Skin of body (tissue), 2 donors: ENCODE measurements around the gene PCDH9. TPM values are rescaled to one million over a fixed set of nuclear protein-coding genes. Genes with fewer than 3 reads are reported as not detected.

Source experiments
- DNase-seq: peaks from one replicate; lab custom pipeline; 2025; lab: John Stamatoyannopoulos, UW
- total RNA-seq: library from RNA; depleted of rRNA; stranded (reverse); fragments of >200 nt; gene quantifications from one replicate; pipeline ENCODE4 v1.2.3, GENCODE V29; 2014

PCDH9 gene
- total RNA-seq, 1 donor from 2014 or later: 5.5 TPM

DNA sequence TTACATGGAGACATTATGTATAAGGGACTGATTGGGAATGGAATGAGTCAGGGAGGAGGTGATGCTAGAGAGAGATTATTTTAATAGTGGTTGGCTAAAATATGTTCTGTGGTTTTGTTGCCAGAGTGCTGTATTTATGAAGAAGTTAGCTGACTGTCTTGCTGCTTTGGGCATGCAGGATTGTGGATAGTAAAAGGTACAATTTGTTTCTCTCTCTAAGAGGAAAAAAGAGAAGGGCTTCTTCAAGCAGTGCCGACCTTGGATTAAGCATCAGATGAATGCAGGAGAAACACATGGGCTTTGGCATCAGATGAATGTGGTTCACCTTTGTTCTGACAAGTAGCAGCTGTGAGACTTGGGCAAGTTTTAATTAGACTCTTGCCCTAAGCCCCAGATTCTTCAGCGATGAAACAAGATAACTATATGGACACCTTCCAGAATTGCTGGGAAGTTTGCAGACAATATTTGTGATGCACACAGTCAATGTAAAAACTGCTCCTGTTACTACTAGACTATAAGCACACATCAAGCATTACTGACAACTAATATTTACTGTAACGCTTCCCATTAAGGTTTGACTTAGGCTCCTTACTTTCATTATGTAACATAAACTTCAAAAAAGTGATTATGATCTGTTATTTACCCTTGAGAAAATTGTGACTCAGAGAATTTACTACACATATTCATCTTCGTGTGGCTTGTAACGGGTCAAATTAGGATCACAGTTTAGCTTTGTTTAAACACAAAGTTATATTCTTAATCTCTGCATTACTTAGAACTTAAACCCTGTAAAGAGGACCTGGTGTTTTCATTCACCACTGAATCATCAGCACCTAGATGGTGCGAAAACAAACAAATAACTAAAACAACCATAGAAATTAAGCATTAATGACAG is 824.0 kb downstream of the PCDH9 start:
- DNase-seq: no peak

DNA sequence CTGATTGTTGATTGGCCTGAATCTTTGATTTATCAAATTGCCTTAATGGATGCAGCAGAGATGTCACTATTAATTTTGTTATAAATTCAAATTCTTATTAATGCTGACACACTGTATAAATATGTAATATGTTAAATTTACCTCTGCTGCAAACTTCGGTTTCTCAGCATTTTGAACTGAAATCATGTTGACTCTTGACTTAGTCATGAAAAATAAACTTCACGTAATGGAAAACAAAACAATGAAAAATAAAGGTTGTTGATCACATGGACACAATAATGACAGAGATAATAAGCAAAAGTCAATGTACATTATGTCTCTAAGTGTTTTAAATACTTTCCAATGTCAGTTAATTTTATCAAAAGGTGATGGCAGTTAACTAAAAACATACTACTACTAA is 827.6 kb downstream of the PCDH9 start:
- no peak for DNase-seq

DNA sequence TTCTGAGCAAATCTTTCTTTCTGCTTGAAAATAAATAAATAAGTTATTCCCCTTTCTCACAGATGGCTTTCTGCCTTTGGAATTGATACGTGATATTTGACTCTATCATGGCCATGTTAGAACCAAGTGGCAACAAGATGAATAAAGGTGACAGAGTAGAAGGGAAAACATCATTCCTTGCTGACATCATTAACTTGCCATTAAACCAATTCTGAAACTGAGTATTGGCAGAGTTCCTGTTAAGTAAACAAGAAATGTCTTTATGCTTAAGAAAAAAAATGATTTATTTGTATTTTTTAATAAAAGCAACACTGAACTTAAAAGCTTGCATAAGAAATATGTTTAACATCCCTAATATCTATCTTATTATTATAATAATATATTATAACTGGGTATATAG is 828.1 kb downstream of the PCDH9 start:
- no peak for DNase-seq

DNA sequence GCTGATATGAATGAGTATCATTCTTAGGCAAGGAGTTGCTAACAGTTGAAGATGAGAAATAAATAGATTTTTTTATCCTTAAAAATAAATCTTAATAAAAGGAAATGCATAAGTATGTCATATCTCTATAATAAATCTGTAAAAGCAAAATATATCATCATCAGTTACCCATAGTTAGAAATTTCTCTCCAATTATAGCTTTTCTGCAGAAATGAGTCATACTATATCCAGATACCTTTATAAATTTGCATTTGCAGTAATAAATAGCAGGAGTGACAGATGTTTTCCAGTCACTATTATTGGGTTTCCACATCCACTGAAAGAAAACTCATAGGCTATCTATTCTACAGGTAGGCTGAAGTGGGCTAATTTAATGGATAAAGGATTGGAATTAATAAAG is 829.8 kb downstream of the PCDH9 start:
- no peak for DNase-seq

DNA sequence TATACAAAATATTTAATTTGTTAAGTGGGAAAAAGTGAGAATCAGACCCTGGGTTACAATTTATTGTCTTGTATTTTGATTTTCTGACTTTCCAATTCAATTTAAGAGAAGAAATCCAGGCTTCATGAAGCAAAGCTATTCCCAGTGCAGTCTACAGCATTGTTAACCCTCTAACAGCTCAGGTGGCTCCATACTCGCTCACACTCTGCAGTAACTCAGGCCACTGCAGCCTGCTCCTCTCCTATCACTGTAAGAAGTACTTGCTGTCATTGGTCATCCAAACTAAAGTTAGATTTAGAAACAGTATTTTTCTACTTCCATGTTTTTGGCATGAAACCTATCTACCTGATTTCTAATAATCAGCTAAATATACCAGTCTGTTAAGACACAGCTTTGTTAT is 830.3 kb downstream of the PCDH9 start:
- no peak for DNase-seq

DNA sequence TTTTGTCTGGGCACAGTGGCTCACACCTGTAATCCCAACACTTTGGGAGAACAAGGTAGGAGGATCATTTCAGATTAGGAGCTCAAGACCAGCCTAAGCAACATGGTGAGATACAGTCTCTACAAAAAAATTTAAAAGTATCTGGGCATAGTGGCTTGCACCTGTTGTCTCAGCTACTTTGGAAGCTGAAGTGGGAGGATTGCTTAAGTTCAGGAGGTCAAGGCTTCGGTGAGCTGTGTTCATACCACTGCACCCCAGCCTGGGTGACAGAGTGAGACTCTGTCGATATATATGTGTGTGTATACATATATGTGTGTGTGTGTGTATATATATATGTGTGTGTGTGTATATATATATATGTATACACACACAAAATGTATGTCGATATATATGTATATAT is 833.0 kb downstream of the PCDH9 start:
- no peak for DNase-seq

DNA sequence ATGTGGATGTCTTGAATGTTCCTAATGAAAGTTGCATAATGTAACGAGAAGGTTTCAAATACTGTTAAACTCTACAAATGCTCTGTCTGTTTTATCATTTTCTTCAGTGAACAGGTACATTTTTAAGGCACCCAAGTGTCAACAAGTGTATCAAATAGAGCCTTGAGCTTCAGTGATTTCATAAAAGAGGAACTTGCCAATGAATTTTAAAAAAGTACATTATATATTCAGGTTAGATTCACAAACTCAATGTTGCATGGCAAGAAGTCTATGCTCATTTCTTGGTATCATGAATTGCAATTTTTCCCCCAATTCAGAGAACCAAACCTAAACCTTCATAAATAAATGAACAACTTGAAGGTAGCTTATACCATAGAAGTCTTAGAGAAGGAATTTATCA is 838.8 kb downstream of the PCDH9 start:
- DNase-seq: no peak

DNA sequence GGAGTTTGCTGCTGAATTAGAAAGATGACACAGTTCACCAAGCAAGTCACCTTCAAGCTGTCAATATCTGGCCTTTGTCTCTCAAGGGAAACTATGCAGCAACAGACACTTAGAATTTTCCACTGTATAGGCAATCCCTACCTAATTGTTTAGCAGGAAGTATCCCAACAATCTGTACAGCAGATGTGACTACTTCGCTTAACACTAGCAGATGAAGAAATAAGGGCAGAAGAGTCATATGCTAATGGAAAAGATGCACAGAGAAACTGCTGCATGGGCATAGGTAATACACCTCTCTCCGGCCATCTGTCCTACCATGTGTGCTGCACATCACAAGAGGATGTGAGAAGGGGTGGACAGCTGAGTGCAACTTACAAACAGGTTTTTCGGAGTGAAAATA is 851.2 kb downstream of the PCDH9 start:
- peak; percentile 51 for DNase-seq

DNA sequence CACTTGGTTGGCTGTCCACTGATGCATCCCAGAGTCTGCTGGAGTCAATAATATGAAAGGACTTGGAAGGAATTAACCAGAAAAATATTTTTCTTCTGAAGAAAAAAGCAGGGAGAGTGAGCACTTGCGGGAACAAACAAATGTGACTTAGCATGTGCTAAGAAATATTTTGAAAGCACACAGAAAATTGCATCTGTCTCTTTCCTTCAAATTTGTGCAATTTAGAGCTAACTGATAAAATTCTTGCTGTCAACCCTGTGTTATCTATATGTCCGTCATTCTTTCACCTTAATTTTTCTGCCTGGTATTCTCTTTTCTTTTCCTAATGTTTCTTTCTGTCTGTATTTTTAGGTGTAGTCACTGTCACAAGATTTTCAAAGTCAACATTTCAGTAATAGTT is 852.6 kb downstream of the PCDH9 start:
- DNase-seq: no peak

DNA sequence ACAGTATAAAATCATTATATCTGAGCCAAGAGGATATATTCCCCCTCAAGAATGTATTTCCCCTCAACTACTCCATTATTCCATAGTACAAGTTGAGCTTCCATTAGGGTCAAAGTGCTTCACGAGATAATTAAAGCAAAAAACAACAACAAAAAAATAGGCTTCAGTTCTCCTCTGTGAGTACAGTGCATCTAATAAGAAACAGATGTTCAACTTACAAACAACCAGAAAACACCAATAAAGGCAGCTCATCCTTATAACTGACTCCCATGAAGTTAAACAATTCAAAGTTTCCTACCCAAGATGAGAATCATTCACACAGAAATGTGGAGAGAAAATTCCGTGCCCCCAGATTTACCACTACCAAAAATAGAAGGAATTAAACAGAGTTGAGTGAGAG is 854.4 kb downstream of the PCDH9 start:
- DNase-seq: peak; percentile 2

DNA sequence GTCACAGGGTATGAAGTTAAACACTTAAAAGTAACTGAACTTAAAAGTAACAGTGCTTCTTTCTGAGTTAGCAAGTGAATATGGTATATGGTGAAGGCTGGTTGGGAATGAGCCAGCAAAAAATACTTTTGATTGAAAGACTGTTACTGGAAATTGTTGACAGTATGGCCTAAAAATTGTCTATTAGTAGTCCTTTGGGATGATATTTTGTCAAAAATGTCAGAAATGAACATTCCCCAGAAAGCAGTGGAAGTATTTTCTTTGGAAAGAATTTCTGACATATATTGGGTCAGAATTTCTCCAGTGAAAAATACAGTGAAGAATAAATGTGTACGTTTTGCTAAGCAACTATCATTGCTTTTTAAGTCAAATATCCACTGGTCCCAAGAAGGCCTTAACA is 860.5 kb downstream of the PCDH9 start:
- no peak for DNase-seq

DNA sequence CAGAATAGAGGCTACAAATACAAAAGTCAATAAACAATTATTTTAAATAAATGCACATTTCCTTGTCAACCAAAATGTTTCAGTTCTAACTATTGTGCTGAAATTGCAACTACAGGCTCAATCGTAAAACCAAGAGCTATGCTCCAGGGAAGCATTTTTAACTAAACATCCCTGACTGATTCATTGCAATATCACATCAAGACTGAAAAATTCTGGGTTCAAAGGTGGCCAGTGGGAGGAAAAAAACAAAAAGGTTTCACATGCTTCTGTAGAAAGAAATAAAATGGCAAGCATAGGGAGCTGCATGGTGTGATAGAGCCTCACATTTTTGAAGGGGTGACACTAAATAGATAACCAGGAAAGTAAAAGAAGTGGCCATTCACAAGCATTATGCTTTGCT is 862.8 kb downstream of the PCDH9 start:
- DNase-seq: no peak

DNA sequence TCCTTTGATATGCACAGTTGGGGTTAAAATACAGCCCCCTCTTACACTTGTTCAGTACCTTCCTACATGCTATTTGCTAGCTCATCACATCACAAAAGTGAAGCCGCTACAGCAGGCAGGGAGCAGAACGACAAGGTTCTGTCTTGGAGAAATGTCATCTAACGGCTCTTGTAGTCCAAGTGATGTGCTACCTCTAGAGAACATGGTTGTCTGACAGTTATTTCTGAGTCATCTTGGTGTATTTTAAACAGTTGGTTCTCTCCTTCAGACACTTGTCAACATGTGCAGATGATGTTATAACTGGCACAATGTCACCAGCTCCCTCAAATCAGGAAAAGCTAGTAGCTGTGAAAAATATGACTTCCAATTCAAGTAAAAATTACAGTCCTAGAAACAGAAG is 865.0 kb downstream of the PCDH9 start:
- DNase-seq: no peak

DNA sequence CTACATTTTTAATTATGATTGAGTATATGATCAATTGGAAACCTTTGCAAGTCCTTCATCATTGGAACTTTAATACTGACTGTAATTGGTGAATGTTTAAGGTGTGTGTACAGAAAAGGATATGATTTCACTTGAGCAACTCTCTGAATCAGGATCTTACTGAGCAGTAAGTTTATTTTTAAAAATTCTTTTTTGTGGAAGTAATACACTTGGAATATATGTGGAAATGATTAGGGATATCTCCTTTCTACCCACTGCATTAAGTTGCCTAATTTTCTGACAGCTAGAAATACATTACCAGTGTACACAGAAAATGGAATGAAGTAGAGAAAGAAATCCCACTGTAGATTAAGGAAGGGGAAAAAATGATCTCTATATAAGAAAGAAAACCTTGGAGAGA is 865.8 kb downstream of the PCDH9 start:
- no peak for DNase-seq

DNA sequence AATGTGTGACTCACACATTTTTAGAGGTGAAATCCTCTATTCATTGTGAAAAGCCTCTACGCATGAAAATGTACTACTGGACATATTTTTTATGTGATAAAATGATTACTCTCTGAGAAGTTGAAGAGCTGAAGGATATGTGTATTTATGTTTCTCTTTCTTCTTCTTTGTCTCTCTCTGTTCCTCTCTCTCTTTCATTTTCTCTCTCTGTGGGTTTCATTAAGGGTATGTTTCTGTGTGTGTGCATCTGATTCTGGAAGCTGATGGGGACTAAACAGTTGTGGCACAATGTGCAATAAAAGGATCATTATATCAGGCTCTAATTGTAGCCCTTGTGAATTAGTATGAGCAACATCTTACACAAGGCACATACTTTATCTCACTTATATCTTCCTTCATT is 867.7 kb downstream of the PCDH9 start:
- no peak for DNase-seq

DNA sequence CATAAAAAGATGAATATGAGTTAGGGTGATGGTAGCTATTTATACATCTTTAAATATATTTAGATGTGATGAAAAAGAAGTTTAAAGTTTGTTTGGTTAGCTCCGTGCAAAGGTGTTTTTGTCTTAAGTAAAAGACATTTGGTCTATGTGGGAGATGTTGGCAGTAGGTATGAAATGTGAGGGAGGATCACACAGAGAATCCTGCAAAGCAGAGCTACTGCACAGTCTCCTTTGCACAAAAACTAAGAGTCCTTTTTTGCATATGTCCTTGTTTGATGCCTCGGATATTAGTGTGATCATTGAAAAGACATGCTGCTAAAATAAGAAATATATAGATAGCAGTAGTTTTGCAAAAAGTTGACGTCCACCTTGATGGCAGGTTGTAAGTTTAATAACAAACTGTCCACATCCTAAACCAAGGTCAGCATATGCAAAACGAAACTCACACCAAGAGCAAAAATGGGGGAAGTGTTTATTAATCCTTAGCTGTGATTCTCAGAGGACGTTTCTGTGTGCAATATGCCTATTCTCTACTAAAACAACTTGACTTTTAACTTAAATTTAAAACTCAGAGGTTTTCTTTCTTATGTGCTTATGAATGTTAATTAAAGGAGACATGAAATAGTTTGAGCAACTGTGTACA is 870.1 kb downstream of the PCDH9 start:
- no peak for DNase-seq

DNA sequence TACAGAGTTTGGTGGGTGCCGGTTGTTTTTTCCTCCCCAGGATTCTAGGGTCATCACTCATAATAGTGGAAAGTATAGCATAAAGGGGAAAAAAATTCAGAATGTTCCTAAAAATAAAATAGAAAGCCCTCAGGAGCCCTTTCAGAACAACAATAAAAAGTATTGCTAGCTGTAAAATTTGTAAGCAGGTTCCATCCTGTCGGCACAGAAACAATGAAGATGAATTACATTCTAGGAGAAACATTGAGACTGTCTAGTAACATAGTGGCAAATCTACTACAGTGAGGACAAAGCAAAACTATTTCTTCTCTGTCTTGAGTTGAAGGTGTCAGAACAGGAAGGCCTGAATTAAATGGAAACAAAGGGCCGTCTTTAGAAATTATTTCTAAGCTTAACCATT is 870.7 kb downstream of the PCDH9 start:
- DNase-seq: no peak

DNA sequence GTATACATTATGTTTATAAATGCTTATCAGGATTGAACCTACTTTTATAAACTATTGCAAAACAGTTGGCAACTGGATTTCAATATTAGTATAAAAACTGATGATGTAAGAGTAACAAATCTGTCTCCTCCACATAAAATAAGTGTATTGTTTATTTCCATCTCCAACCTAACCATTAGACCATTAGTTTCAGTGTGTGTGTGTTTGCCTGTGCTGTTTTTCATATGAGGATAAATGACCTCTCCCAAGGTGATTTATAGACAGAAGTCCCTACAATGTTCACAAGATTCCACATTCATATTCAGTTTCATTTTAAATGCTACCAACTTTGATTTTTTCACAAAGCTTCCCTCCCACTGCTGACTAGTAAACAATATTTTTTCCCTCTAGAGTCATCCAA is 871.6 kb downstream of the PCDH9 start:
- DNase-seq: no peak

DNA sequence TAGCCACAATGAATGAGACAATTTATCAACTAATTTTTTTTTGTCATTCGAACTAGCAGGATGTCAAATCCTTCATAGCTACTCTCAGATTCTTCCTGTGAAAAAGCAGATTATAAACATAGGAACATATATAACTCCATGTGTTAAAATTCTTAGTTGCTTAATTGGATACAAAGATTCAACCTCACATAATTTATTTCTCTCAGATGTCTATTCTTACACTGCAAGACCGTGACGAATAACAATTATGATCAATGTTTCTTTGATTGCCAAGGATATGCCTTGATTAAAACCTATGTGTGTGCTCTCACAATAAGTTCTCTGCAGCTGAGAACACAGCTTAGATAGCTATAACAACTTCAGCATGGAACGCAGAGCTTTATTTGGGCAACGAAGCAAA is 872.7 kb downstream of the PCDH9 start:
- no peak for DNase-seq

DNA sequence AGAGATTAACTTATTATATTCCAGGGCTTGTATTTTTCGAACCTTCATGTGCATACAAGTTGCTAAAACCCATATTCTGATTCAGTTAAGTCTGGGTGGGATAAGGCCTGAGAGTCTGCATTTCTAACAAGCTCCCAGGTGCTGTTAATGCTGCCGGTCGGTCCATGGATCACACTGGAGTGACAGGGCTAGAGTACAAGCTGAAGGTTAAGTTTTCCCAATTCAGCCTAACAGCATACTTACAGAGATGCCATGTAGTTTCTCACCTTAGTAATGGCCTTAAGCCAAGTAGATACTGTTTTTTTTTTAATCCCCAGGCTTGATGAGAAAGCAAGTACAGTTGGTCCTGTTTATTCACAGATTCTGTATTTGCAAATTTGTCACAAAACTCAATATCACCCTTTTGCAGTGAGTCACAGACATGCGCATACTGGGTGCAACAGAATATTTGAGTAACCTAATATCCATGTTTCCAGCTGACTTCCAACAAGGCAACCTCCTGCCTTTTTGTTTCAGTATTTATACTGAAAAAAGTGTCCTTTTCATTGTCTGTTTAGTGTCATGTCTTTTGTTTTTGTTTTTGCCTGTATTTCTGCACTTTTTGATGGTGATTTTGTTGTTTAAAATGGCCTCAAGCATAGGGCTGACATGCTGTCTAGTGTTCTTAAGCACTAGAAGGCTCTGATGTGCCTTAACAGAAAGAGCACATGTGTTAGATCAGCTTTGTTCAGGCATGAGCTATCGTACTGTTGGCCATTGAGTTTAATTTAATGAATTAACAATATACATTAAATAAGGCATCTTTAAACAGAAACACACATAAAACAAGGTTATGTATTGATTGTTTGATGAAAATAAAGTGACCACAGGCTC is 875.0 kb downstream of the PCDH9 start:
- no peak for DNase-seq

DNA sequence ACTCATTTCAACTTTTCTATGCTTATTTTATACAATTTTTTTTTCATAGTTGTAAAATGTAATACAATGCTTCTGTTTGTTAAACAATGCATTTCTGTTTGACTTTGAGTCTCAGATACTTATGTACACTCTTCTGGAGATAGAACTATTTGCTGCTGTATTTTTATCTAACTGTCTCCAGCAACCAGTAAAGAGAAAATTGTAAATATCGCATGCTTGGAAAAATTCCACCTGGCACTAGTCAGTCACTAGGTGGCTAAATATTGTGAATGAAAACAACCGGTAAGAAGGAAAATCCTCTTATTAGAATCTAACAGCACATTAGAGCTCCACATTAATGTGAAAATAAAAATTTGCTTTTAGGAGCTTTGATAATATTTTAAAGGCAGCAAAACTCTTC is 876.5 kb downstream of the PCDH9 start:
- no peak for DNase-seq

DNA sequence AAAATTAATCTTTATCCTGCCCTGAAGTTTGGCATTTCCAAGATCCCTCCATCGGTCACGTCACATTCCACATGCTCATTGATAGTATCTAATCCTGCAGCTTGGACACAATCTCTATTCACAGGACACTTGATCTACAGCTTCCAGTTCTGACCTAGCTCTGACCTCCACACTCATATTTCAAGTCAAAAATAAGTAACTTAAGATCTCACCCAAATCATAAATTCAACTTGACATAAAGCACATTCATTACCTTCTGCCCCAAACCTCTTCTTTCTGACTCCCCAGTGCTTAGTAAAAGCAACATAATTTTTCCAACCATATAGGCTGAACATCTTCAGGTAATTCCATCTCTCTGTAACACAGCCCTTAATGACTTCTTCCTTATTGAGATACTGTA is 880.2 kb downstream of the PCDH9 start:
- DNase-seq: no peak
